PFSK-1 (cell line): ENCODE data around the gene SDC4.

ENCODE experiments used
- FOXP2 ChIP-seq: optimal IDR thresholded peaks from 2 replicates; pipeline ENCODE3; 2011; ENCODE audit warnings: borderline replicate concordance, control low read depth, inconsistent platforms; ENCODE audit not compliant: insufficient read depth; ENCODE audit errors: extremely low read length, extremely low read depth
- POLR2AphosphoS5 ChIP-seq: IDR thresholded peaks from 2 replicates; pipeline ENCODE4 v1.6.1; 2012; ENCODE audit warnings: low read depth, mild to moderate bottlenecking, control low read depth, low read length, moderate library complexity
- REST ChIP-seq, 2 experiments: IDR thresholded peaks; 2 replicates each; pipeline versions ENCODE4 v1.6.1 to v1.8.0; 2011 to 2012; ENCODE audit warnings: low read depth in 2 of 2, low read length in 2 of 2, control low read depth in 1 of 2, inconsistent platforms in 1 of 2, mild to moderate bottlenecking in 1 of 2, moderate library complexity in 1 of 2; ENCODE audit not compliant: insufficient read depth in 1 of 2
- SIN3A ChIP-seq: IDR thresholded peaks from 2 replicates; pipeline ENCODE4 v1.6.1; 2012; ENCODE audit warnings: mild to moderate bottlenecking, low read length, moderate library complexity, borderline replicate concordance; ENCODE audit not compliant: insufficient read depth
- TAF1 ChIP-seq: IDR thresholded peaks from 2 replicates; pipeline ENCODE4 v1.6.1; 2012; ENCODE audit warnings: low read length, control low read depth, borderline replicate concordance; ENCODE audit not compliant: insufficient read depth

SDC4 gene

GRCh38 chr20:45313065-45313695, 35.0 kb downstream of the SDC4 start:
- TF ChIP-seq POLR2AphosphoS5: no peak
- no peak for TF ChIP-seq REST (IDR thresholded peaks at IDR 0.05; ENCODE audit: insufficient read depth in 1 of 2, low read depth in 2 of 2, low read length in 2 of 2)
- TF ChIP-seq FOXP2: no peak
- TF ChIP-seq SIN3A: no peak
- TF ChIP-seq TAF1: no peak

- no peak for TF ChIP-seq SIN3A
- no peak for TF ChIP-seq REST (IDR thresholded peaks at IDR 0.05; ENCODE audit: insufficient read depth in 1 of 2, low read depth in 2 of 2, low read length in 2 of 2)
- no peak for TF ChIP-seq POLR2AphosphoS5
- TF ChIP-seq TAF1: no peak
- TF ChIP-seq FOXP2: no peak
These were observed 36.0 kb downstream of the SDC4 start for GRCh38 chr20:45312241-45312640.

- TF ChIP-seq SIN3A (no peak), FOXP2 (peak; percentile 30)
These were observed 36.5 kb downstream of the SDC4 start for GRCh38 chr20:45311589-45312211.

- no peak for TF ChIP-seq FOXP2
- TF ChIP-seq POLR2AphosphoS5: no peak
- no peak for TF ChIP-seq REST (IDR thresholded peaks at IDR 0.05; ENCODE audit: insufficient read depth in 1 of 2, low read depth in 2 of 2, low read length in 2 of 2)
- no peak for TF ChIP-seq SIN3A
- no peak for TF ChIP-seq TAF1
These were observed 39.1 kb downstream of the SDC4 start for GRCh38 chr20:45309075-45309474.

- TF ChIP-seq REST (IDR thresholded peaks at IDR 0.05; ENCODE audit: insufficient read depth in 1 of 2, low read depth in 2 of 2, low read length in 2 of 2) (no peak), POLR2AphosphoS5 (no peak), SIN3A (no peak), FOXP2 (no peak), TAF1 (no peak)
These were observed 40.0 kb downstream of the SDC4 start, which contains the start of gene MATN4 for GRCh38 chr20:45308117-45308778. Gene MATN4, minus strand, starts transcription at chr20:45308299. Its CDS starts 2,717 bp downstream, at chr20:45305582.
